Spleen (tissue), 11 donors: Measurements from ENCODE around the gene DLD. TPM values are rescaled to one million over a fixed set of nuclear protein-coding genes. Genes with fewer than 3 reads are reported as not detected.

Experiments used
- DNase-seq: peaks from one replicate; pipeline ENCODE4 v3.0.0-alpha.2; 2020
- H3K27ac ChIP-seq, 8 donors: fragments of 200-600 bp; sonication (generic) in 7 of 8; 1 replicate in 4 of 8; 2 replicates in 4 of 8; pipeline versions ENCODE4 v1.5.0 to v1.8.0; 2016 to 2021; ENCODE audit warnings: inconsistent platforms in 4 of 8, mild to moderate bottlenecking in 4 of 8, moderate library complexity in 1 of 8
- H3K27me3 ChIP-seq, 7 donors: fragments of 200-600 bp; sonication (generic) in 6 of 7; replicated peaks in 1 of 7; 1 replicate in 4 of 7; 2 replicates in 3 of 7; pipeline versions ENCODE4 v1.5.0 to v1.8.0; 2016 to 2021; ENCODE audit warnings: inconsistent platforms in 3 of 7, mild to moderate bottlenecking in 1 of 7
- H3K36me3 ChIP-seq, 6 donors: fragments of 200-600 bp; sonication (generic) in 5 of 6; 1 replicate in 4 of 6; 2 replicates in 2 of 6; pipeline versions ENCODE4 v1.5.0 to v1.8.0; 2016 to 2021; ENCODE audit warnings: inconsistent platforms in 2 of 6
- H3K4me1 ChIP-seq, 6 donors: fragments of 200-600 bp; sonication (generic) in 5 of 6; 1 replicate in 3 of 6; 2 replicates in 3 of 6; pipeline versions ENCODE4 v1.5.0 to v1.8.0; 2016 to 2021; ENCODE audit warnings: inconsistent platforms in 3 of 6
- H3K4me3 ChIP-seq, 8 donors: fragments of 200-600 bp; sonication (generic) in 7 of 8; 1 replicate in 4 of 8; 2 replicates in 4 of 8; pipeline versions ENCODE4 v1.5.0 to v1.8.0; 2016 to 2021; ENCODE audit warnings: inconsistent platforms in 4 of 8, mild to moderate bottlenecking in 4 of 8, moderate library complexity in 2 of 8
- H3K9me3 ChIP-seq, 8 donors: fragments of 200-600 bp; sonication (generic) in 7 of 8; 1 replicate in 4 of 8; 2 replicates in 4 of 8; pipeline versions ENCODE4 v1.5.0 to v1.8.0; 2016 to 2021; ENCODE audit warnings: inconsistent platforms in 4 of 8
- POLR2A ChIP-seq, 3 donors: fragments of 450-650 bp; IDR thresholded peaks; one replicate each; pipeline ENCODE4 v1.5.1; 2017; ENCODE audit warnings: antibody characterized with exemption in 3 of 3, mild to moderate bottlenecking in 1 of 3
- POLR2AphosphoS5 ChIP-seq, 3 donors: sonication (generic); formaldehyde crosslinking; IDR thresholded peaks; one replicate each; pipeline ENCODE4 v1.5.1; 2017; ENCODE audit warnings: antibody characterized with exemption in 3 of 3
- WGBS, 5 donors: extraction: QIAGEN DNeasy Blood & Tissue Kit in 3 of 5; methylation state at CpG; one replicate each; pipeline versions ENCODE4 v1.1.5 to v1.1.7; 2013 to 2018; 5-methylcytosine and 5-hydroxymethylcytosine counted together
- intact Hi-C: fragments of 100-400 bp; cut with DNase I; formaldehyde crosslinking; loops from one replicate; pipeline ENCODE4 v1.15.0; 2023; ENCODE audit warnings: low total_unique reads
- polyA plus RNA-seq, 3 donors: library from polyadenylated mRNA; stranded (reverse); fragments of 200-250 nt; gene quantifications; one replicate each; pipeline ENCODE4 v1.2.1, GENCODE V29; 2013
- total RNA-seq, 7 donors: library from RNA; depleted of rRNA in 3 of 7; stranded (reverse); fragments of >200 nt in 3 of 7; fragmentation: NEBNext Ultra II Directional in 4 of 7; extraction: Animal tissue kit (Norgen Biotek cat#: 25700) in 4 of 7; gene quantifications; one replicate each; pipeline versions ENCODE4 v1.1.0 to v1.2.1, GENCODE V29; 2016 to 2021
- TF ChIP-seq, protein P1 (sequence below), 11 experiments: fragments of 200-600 bp in 7 of 11; fragments of 450-650 bp in 4 of 11; sonication (generic) in 4 of 11; IDR thresholded peaks in 8 of 11; conservative IDR thresholded peaks in 3 of 11; 1 replicate in 7 of 11; 2 replicates in 4 of 11; pipeline versions ENCODE4 v1.4.0 to v1.8.0; 2016 to 2021; ENCODE audit warnings: antibody characterized with exemption in 11 of 11, inconsistent platforms in 4 of 11, mild to moderate bottlenecking in 1 of 11
- donor health status: healthy with polysubstance abuse.
- donor health status: DM: no; HTN: no; CAD: no; lungs with moderate emphysema.
- donor health status: DM: no; HTN: no; CAD: no.
- donor health status: Bipolar disorder and iron deficiency.
- donor health status: healthy.
- donor health status: DM: no; HTN: no; CAD: no.
- donor health status: DM: yes; HTN: yes; CAD: no.

The DLD gene
- total and polyA plus RNA-seq, 10 donors = 19.6 to 114 (median 59.9) TPM

- WGBS, 5 donors = 88 to 94% (median 94%) methylated on average over 2 of the region's 2 CpGs
- H3K36me3 ChIP-seq = peaks cover 12 to 99% (median 61%) of the 10 kb centered on the region in 6 donors
- peak overlapping the region in 2 of 8 donors; percentile 61 for H3K27ac ChIP-seq
- peaks cover 0 to 47% (median 17%) of the 10 kb centered on the region in 6 donors for H3K4me1 ChIP-seq
- intact Hi-C loops = no loop called here
- H3K27me3 ChIP-seq = no peaks in the 10 kb centered on the region
- DNase-seq = no peak
- TF ChIP-seq, protein P1, sequence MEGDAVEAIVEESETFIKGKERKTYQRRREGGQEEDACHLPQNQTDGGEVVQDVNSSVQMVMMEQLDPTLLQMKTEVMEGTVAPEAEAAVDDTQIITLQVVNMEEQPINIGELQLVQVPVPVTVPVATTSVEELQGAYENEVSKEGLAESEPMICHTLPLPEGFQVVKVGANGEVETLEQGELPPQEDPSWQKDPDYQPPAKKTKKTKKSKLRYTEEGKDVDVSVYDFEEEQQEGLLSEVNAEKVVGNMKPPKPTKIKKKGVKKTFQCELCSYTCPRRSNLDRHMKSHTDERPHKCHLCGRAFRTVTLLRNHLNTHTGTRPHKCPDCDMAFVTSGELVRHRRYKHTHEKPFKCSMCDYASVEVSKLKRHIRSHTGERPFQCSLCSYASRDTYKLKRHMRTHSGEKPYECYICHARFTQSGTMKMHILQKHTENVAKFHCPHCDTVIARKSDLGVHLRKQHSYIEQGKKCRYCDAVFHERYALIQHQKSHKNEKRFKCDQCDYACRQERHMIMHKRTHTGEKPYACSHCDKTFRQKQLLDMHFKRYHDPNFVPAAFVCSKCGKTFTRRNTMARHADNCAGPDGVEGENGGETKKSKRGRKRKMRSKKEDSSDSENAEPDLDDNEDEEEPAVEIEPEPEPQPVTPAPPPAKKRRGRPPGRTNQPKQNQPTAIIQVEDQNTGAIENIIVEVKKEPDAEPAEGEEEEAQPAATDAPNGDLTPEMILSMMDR (IDR thresholded peaks at IDR 0.05 in 8 of 11, conservative IDR thresholded peaks at IDR 0.05 in 3 of 11) = no peak
- TF ChIP-seq POLR2AphosphoS5 (IDR thresholded peaks at IDR 0.05) (no peak), POLR2A (IDR thresholded peaks at IDR 0.05) (no peak)
- H3K9me3 ChIP-seq = peaks cover 0 to 3% (median 0%) of the 10 kb centered on the region in 8 donors
- H3K4me3 ChIP-seq = no peak overlapping the region
Observed at GRCh38 chr7:107915541-107915940, 24.6 kb downstream of the DLD start.

DNA sequence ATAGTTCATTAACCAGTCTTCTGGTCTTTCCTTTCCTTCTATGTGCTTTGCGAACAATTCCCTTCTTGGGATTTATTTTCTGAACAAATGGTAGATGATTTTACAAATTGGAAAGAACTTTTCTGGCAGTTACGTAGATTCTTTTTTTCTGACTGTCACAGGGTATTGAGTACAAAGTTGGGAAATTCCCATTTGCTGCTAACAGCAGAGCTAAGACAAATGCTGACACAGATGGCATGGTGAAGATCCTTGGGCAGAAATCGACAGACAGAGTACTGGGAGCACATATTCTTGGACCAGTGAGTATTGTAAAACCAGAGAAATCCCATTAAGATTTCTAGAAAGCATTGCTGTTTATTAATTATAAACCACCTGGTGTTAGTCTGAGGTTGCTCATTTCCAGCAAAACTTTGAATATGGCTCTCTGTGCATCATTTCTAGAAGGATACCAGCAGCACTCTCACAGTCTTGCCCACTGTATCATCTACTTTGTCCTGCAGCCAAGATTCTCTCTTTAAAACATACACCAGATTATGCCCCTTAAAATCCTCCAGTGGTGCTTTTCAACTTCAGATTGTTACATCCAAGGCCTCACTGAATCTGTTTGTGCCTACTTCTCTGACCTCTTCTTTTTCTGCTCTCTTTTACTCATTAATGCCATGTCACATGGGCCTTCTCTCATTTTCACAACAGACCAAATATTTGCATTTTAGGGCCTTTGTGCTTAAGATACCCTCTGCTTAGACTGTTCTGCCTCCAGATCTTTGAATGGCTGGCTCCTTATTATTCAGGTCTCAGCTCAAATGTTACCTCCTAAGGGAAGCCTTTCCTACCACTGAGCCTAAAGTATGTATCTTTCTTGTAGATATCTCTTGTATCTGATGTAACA lies 27.0 kb downstream of the DLD start:
- TF ChIP-seq POLR2AphosphoS5 (IDR thresholded peaks at IDR 0.05) = no peak
- TF ChIP-seq, protein P1 (IDR thresholded peaks at IDR 0.05 in 8 of 11, conservative IDR thresholded peaks at IDR 0.05 in 3 of 11) = no peak
- TF ChIP-seq POLR2A (IDR thresholded peaks at IDR 0.05) = no peak
- H3K36me3 ChIP-seq = peaks cover 12 to 99% (median 51%) of the 10 kb centered on the region in 6 donors
- intact Hi-C loops = no loop called here

DNA sequence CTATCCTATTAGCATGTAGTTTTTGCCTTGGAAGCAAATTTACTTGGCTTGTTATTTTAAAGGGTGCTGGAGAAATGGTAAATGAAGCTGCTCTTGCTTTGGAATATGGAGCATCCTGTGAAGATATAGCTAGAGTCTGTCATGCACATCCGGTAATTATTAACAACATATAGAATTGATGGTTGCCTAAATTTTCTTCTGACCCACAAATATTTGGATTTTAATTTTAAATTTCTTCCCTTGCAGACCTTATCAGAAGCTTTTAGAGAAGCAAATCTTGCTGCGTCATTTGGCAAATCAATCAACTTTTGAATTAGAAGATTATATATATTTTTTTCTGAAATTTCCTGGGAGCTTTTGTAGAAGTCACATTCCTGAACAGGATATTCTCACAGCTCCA lies 28.0 kb downstream of the DLD start:
- peaks cover 0 to 46% (median 16%) of the 10 kb centered on the region in 6 donors for H3K4me1 ChIP-seq
- TF ChIP-seq POLR2A (IDR thresholded peaks at IDR 0.05) (no peak), POLR2AphosphoS5 (IDR thresholded peaks at IDR 0.05) (no peak)
- TF ChIP-seq, protein P1 (IDR thresholded peaks at IDR 0.05 in 8 of 11, conservative IDR thresholded peaks at IDR 0.05 in 3 of 11) = no peak
- DNase-seq = no peak
- peaks cover 12 to 100% (median 52%) of the 10 kb centered on the region in 6 donors for H3K36me3 ChIP-seq
- H3K4me3 ChIP-seq = no peak overlapping the region
- no peaks in the 10 kb centered on the region for H3K9me3 ChIP-seq
- H3K27me3 ChIP-seq = no peaks in the 10 kb centered on the region
- 96 to 100% (median 98%) methylated on average over 2 of the region's 2 CpGs for WGBS, 5 donors
- intact Hi-C loops = no loop called here
- no peak overlapping the region for H3K27ac ChIP-seq

More for the DNA sequence above, 27.0 kb downstream of the DLD start:
- no peak overlapping the region for H3K27ac ChIP-seq
- 70 to 85% (median 78%) methylated on average over 3 of the region's 3 CpGs for WGBS, 5 donors
- DNase-seq = no peak
- no peaks in the 10 kb centered on the region for H3K9me3 ChIP-seq
- peaks cover 0 to 46% (median 17%) of the 10 kb centered on the region in 6 donors for H3K4me1 ChIP-seq
- H3K27me3 ChIP-seq = no peaks in the 10 kb centered on the region
- H3K4me3 ChIP-seq = no peak overlapping the region
